CD8-positive, alpha-beta memory T cell (primary cell): ENCODE data around the gene RRBP1. TPM values are rescaled to one million over a fixed set of nuclear protein-coding genes. Genes with fewer than 3 reads are reported as not detected.

ENCODE experiments used
- CTCF ChIA-PET: fragments of 350-600 bp; sonication (Branson Sonifier 250); formaldehyde crosslinking; loops from one replicate; lab custom pipeline; 2021; ENCODE audit warnings: antibody characterized with exemption; lab: Charles Lee
- POLR2A ChIA-PET: fragments of 350-600 bp; sonication (Branson Sonifier 250); formaldehyde crosslinking; loops from one replicate; lab custom pipeline; 2021; ENCODE audit warnings: antibody characterized with exemption; lab: Charles Lee
- DNase-seq, 5 donors: peaks; one replicate each; pipeline versions ENCODE4 v3.0.0 to v3.0.0-alpha.2; 2020 to 2022; ENCODE audit warnings: mixed read lengths in 1 of 5
- H3K27ac ChIP-seq: one replicate; pipeline ENCODE4 v1.7.0; 2013; ENCODE audit warnings: low read depth, mild to moderate bottlenecking, low read length, moderate library complexity
- H3K27me3 ChIP-seq: 2 replicates; pipeline ENCODE4 v1.7.0; 2013; ENCODE audit warnings: low read length, mild to moderate bottlenecking; ENCODE audit not compliant: insufficient read depth, poor library complexity, severe bottlenecking
- H3K36me3 ChIP-seq: 2 replicates; pipeline ENCODE4 v1.7.0; 2013; ENCODE audit warnings: mild to moderate bottlenecking, low read length, moderate library complexity; ENCODE audit not compliant: insufficient read depth
- H3K4me1 ChIP-seq: 2 replicates; pipeline ENCODE4 v1.7.0; 2013; ENCODE audit warnings: mild to moderate bottlenecking, low read length, moderate library complexity; ENCODE audit not compliant: insufficient read depth
- H3K4me3 ChIP-seq: 2 replicates; pipeline ENCODE4 v1.7.0; 2013; ENCODE audit warnings: mild to moderate bottlenecking, low read length
- H3K9me3 ChIP-seq: 2 replicates; pipeline ENCODE4 v1.7.0; 2013; ENCODE audit warnings: mild to moderate bottlenecking, low read length
- H3K27ac Mint-ChIP-seq, 8 donors: one replicate each; pipeline ENCODE4 v1.8.0; 2020 to 2021; ENCODE audit warnings: mixed read lengths in 8 of 8, mild to moderate bottlenecking in 6 of 8, inconsistent platforms in 3 of 8, moderate library complexity in 3 of 8
- H3K27me3 Mint-ChIP-seq, 2 donors: one replicate each; pipeline ENCODE4 v1.8.0; 2020 to 2021; ENCODE audit warnings: mixed read lengths in 2 of 2, mild to moderate bottlenecking in 1 of 2, moderate library complexity in 1 of 2
- H3K36me3 Mint-ChIP-seq, 3 donors: one replicate each; pipeline ENCODE4 v1.8.0; 2020 to 2021; ENCODE audit warnings: mixed read lengths in 3 of 3, inconsistent platforms in 1 of 3, mild to moderate bottlenecking in 1 of 3
- H3K4me1 Mint-ChIP-seq, 3 donors: one replicate each; pipeline ENCODE4 v1.8.0; 2020 to 2021; ENCODE audit warnings: mixed read lengths in 3 of 3, inconsistent platforms in 1 of 3, mild to moderate bottlenecking in 1 of 3
- H3K4me3 Mint-ChIP-seq, 7 donors: one replicate each; pipeline ENCODE4 v1.8.0; 2020 to 2021; ENCODE audit warnings: mixed read lengths in 7 of 7, mild to moderate bottlenecking in 6 of 7, moderate library complexity in 4 of 7, inconsistent platforms in 2 of 7
- H3K9me3 Mint-ChIP-seq, 5 donors: one replicate each; pipeline ENCODE4 v1.8.0; 2020 to 2022; ENCODE audit warnings: mixed read lengths in 5 of 5, mild to moderate bottlenecking in 3 of 5, moderate library complexity in 2 of 5, inconsistent platforms in 1 of 5
- polyA plus RNA-seq: library from polyadenylated mRNA; unstranded; fragments of 300-500 nt; fragmentation: Illumina TruSeq; gene quantifications from one replicate; pipeline ENCODE4 v1.2.3, GENCODE V29; 2021
- total RNA-seq, 2 experiments: library from RNA; stranded (reverse); gene quantifications; one replicate each; pipeline ENCODE4 v1.2.3, GENCODE V29; 2021

Gene RRBP1
- total and polyA plus RNA-seq, 3 experiments from 2014 or later = 17.4 to 25.3 (median 22.8) TPM

GRCh38 chr20:17636523-17637412 is 45.3 kb downstream of the RRBP1 start:
- peaks cover 0 to 70% (median 7%) of the 10 kb centered on the region in 3 donors for H3K36me3 Mint-ChIP-seq
- Histone ChIP-seq H3K4me3 (no peak overlapping the region), H3K27me3 (no peaks in the 10 kb centered on the region), H3K4me1 (no peaks in the 10 kb centered on the region), H3K9me3 (no peaks in the 10 kb centered on the region), H3K36me3 (no peaks in the 10 kb centered on the region), H3K27ac (no peak overlapping the region)
- peak overlapping the region in 1 of 8 donors; percentile 84 for H3K27ac Mint-ChIP-seq
- H3K27me3 Mint-ChIP-seq = no peaks in the 10 kb centered on the region
- H3K4me1 Mint-ChIP-seq = no peaks in the 10 kb centered on the region
- DNase-seq = no peak
- POLR2A ChIA-PET = no interaction called here
- no peaks in the 10 kb centered on the region for H3K9me3 Mint-ChIP-seq
- CTCF ChIA-PET = interaction anchor here (2.0 kb wide), 1 partner anchor 46 kb away, joined by 4 read pairs; the partner anchor contains the start of gene RRBP1
- no peak overlapping the region for H3K4me3 Mint-ChIP-seq

- no peak overlapping the region for H3K4me3 Mint-ChIP-seq
- H3K9me3 Mint-ChIP-seq = no peaks in the 10 kb centered on the region
- POLR2A ChIA-PET = no interaction called here
- H3K36me3 Mint-ChIP-seq = peaks cover 0 to 74% (median 7%) of the 10 kb centered on the region in 3 donors
- H3K27ac Mint-ChIP-seq = peak overlapping the region in 1 of 8 donors; percentile 17
- Histone ChIP-seq H3K4me3 (no peak overlapping the region), H3K27ac (no peak overlapping the region), H3K27me3 (no peaks in the 10 kb centered on the region), H3K36me3 (no peaks in the 10 kb centered on the region), H3K4me1 (no peaks in the 10 kb centered on the region), H3K9me3 (no peaks in the 10 kb centered on the region)
- CTCF ChIA-PET = interaction anchor here (2.0 kb wide), 1 partner anchor 47 kb away, joined by 4 read pairs; the partner anchor contains the start of gene RRBP1
- no peak for DNase-seq
- no peaks in the 10 kb centered on the region for H3K27me3 Mint-ChIP-seq
- H3K4me1 Mint-ChIP-seq = no peaks in the 10 kb centered on the region
These were observed 46.5 kb downstream of the RRBP1 start for GRCh38 chr20:17635332-17636244.

GRCh38 chr20:17634661-17635331 is 47.2 kb downstream of the RRBP1 start:
- H3K4me3 ChIP-seq = no peak overlapping the region
- POLR2A ChIA-PET = no interaction called here
- no peak for DNase-seq
- Mint-ChIP-seq H3K9me3 (no peaks in the 10 kb centered on the region), H3K27ac (peak overlapping the region in 1 of 8 donors; percentile 29), H3K4me1 (no peaks in the 10 kb centered on the region), H3K27me3 (no peaks in the 10 kb centered on the region), H3K4me3 (no peak overlapping the region), H3K36me3 (peaks cover 0 to 72% (median 7%) of the 10 kb centered on the region in 3 donors)
- no peaks in the 10 kb centered on the region for H3K4me1 ChIP-seq
- CTCF ChIA-PET = no interaction called here
- no peaks in the 10 kb centered on the region for H3K27me3 ChIP-seq
- H3K27ac ChIP-seq = no peak overlapping the region
- H3K9me3 ChIP-seq = no peaks in the 10 kb centered on the region
- no peaks in the 10 kb centered on the region for H3K36me3 ChIP-seq

- H3K36me3 ChIP-seq = no peaks in the 10 kb centered on the region
- POLR2A ChIA-PET = no interaction called here
- no peak overlapping the region for H3K4me3 Mint-ChIP-seq
- no peak overlapping the region for H3K27ac Mint-ChIP-seq
- H3K4me3 ChIP-seq = no peak overlapping the region
- H3K36me3 Mint-ChIP-seq = peaks cover 0 to 72% (median 7%) of the 10 kb centered on the region in 3 donors
- no peaks in the 10 kb centered on the region for H3K9me3 ChIP-seq
- no peaks in the 10 kb centered on the region for H3K4me1 Mint-ChIP-seq
- no peaks in the 10 kb centered on the region for H3K9me3 Mint-ChIP-seq
- CTCF ChIA-PET = no interaction called here
- no peaks in the 10 kb centered on the region for H3K4me1 ChIP-seq
- no peak for DNase-seq
- no peak overlapping the region for H3K27ac ChIP-seq
- no peaks in the 10 kb centered on the region for H3K27me3 Mint-ChIP-seq
- no peaks in the 10 kb centered on the region for H3K27me3 ChIP-seq
These were observed 48.1 kb downstream of the RRBP1 start for GRCh38 chr20:17633850-17634500.

- H3K36me3 Mint-ChIP-seq = peaks cover 0 to 74% (median 8%) of the 10 kb centered on the region in 3 donors
- Histone ChIP-seq H3K4me1 (no peaks in the 10 kb centered on the region), H3K27ac (no peak overlapping the region), H3K9me3 (no peaks in the 10 kb centered on the region), H3K4me3 (no peak overlapping the region), H3K27me3 (no peaks in the 10 kb centered on the region), H3K36me3 (no peaks in the 10 kb centered on the region)
- H3K27ac Mint-ChIP-seq = no peak overlapping the region
- no peaks in the 10 kb centered on the region for H3K4me1 Mint-ChIP-seq
- ChIA-PET CTCF (no interaction called here), POLR2A (no interaction called here)
- H3K9me3 Mint-ChIP-seq = no peaks in the 10 kb centered on the region
- no peak for DNase-seq
- H3K27me3 Mint-ChIP-seq = no peaks in the 10 kb centered on the region
- H3K4me3 Mint-ChIP-seq = no peak overlapping the region
These were observed 48.7 kb downstream of the RRBP1 start for GRCh38 chr20:17633221-17633849.

GRCh38 chr20:17631576-17632319 is 50.3 kb downstream of the RRBP1 start:
- no peaks in the 10 kb centered on the region for H3K36me3 ChIP-seq
- Mint-ChIP-seq H3K36me3 (peaks cover 0 to 86% (median 11%) of the 10 kb centered on the region in 3 donors), H3K27me3 (no peaks in the 10 kb centered on the region), H3K9me3 (no peaks in the 10 kb centered on the region), H3K4me1 (no peaks in the 10 kb centered on the region), H3K4me3 (no peak overlapping the region), H3K27ac (peak overlapping the region in 4 of 8 donors; percentile 33 to 60 (median 43))
- DNase-seq = no peak
- H3K27me3 ChIP-seq = no peaks in the 10 kb centered on the region
- H3K4me3 ChIP-seq = no peak overlapping the region
- no peak overlapping the region for H3K27ac ChIP-seq
- ChIA-PET POLR2A (no interaction called here), CTCF (interaction anchor here (1.4 kb wide), 1 partner anchor 13 kb away, joined by 3 read pairs; no protein-coding TSS in a partner anchor)
- H3K9me3 ChIP-seq = no peaks in the 10 kb centered on the region
- H3K4me1 ChIP-seq = no peaks in the 10 kb centered on the region
